GM19397 (cell line): Measurements from ENCODE around the gene IGSF8.

Source experiments
- ATAC-seq: cut with Tn5 transposase; IDR thresholded peaks from one replicate; pipeline ENCODE4 v1.9.1; 2021; ENCODE audit warnings: mild to moderate bottlenecking, moderate library complexity; ENCODE audit not compliant: unreplicated experiment

Gene IGSF8

GRCh38 chr1:160046494-160047110, 51.8 kb downstream of the IGSF8 start:
- ATAC-seq = no peak

GRCh38 chr1:160045653-160046052, 52.8 kb downstream of the IGSF8 start:
- no peak for ATAC-seq

- no peak for ATAC-seq
Measured at GRCh38 chr1:160043543-160043942, 54.9 kb downstream of the IGSF8 start.
